Choroid plexus epithelial cell (primary cell): ENCODE data around the gene PARD3B.
A peak's percentile ranks its signal among the peaks of the same experiment; 100 is the strongest.

Experiments
- DNase-seq: peaks from one replicate; pipeline ENCODE4 v3.0.0-alpha.2; 2010; ENCODE audit warnings: low read depth
- H3K4me3 ChIP-seq: 2 replicates; pipeline ENCODE4 v1.5.1; 2011; ENCODE audit warnings: low read depth, mild to moderate bottlenecking, control low read depth, low read length, moderate library complexity
- TF ChIP-seq, protein P1 (sequence below): conservative IDR thresholded peaks from 2 replicates; pipeline ENCODE4 v1.5.1; 2011; ENCODE audit warnings: low read depth, mild to moderate bottlenecking, control low read depth, inconsistent platforms, low read length, moderate library complexity

Gene PARD3B

GRCh38 chr2:205580212-205580987, 1035.1 kb downstream of the PARD3B start:
- TF ChIP-seq, protein P1, sequence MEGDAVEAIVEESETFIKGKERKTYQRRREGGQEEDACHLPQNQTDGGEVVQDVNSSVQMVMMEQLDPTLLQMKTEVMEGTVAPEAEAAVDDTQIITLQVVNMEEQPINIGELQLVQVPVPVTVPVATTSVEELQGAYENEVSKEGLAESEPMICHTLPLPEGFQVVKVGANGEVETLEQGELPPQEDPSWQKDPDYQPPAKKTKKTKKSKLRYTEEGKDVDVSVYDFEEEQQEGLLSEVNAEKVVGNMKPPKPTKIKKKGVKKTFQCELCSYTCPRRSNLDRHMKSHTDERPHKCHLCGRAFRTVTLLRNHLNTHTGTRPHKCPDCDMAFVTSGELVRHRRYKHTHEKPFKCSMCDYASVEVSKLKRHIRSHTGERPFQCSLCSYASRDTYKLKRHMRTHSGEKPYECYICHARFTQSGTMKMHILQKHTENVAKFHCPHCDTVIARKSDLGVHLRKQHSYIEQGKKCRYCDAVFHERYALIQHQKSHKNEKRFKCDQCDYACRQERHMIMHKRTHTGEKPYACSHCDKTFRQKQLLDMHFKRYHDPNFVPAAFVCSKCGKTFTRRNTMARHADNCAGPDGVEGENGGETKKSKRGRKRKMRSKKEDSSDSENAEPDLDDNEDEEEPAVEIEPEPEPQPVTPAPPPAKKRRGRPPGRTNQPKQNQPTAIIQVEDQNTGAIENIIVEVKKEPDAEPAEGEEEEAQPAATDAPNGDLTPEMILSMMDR: no peak
- DNase-seq: peak; percentile 55
- no peak overlapping the region for H3K4me3 ChIP-seq

DNA sequence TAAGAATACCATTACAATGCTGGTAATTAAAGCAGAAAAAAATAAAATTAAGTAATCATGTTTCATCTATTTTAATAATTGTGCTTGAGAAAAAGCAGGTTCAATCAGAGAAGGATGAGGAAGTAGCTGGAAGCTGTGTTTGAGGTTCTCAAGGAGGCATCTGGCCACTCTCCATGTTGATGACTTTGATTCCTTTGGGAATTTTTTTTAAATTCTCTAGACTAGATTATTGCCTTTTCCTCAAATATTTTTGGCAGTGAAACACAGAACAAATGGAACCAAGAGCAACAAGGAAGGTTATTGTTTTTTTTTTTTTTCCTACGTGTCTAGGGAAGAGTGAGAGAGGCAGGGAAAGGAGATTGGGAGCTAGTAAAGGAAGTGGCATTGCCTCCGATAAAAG, 1037.1 kb downstream of the PARD3B start:
- no peak for DNase-seq
- H3K4me3 ChIP-seq: no peak overlapping the region
- TF ChIP-seq, protein P1: no peak

- no peak overlapping the region for H3K4me3 ChIP-seq
- TF ChIP-seq, protein P1: no peak
- peak; percentile 7 for DNase-seq
Measured at GRCh38 chr2:205585449-205586383, 1040.4 kb downstream of the PARD3B start.

- peak; percentile 22 for DNase-seq
- H3K4me3 ChIP-seq: no peak overlapping the region
- TF ChIP-seq, protein P1: no peak
Measured at GRCh38 chr2:205586626-205587025, 1041.4 kb downstream of the PARD3B start.

DNA sequence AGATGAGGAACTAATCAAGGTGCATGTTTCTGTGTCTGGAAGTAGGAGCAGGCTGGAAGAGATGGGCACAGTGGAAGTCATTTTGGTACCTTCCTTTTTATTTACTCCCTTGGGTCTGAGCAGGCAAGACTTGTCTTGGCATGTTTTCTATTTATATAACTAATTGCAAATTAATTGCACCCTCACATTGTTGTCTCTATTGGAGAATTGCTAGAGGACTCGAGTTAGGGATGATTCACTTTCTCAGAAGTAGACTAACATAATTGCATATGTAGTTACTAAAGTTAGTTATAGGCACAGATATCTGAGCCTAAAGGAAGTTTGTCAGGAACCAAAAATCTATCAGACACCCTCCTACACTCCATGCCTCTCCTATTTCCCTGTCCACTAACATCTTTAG, 1044.2 kb downstream of the PARD3B start:
- DNase-seq: no peak
- TF ChIP-seq, protein P1: no peak
- no peak overlapping the region for H3K4me3 ChIP-seq

GRCh38 chr2:205590759-205591158, 1045.5 kb downstream of the PARD3B start:
- peak; percentile 36 for DNase-seq
- no peak overlapping the region for H3K4me3 ChIP-seq
- TF ChIP-seq, protein P1: no peak
